HL-60 (cell line): ENCODE results near the gene PLCE1.

Source experiments
- GABPA ChIP-seq: IDR thresholded peaks from 2 replicates; pipeline ENCODE4 v1.6.1; 2012; ENCODE audit warnings: low read depth
- POLR2AphosphoS5 ChIP-seq: IDR thresholded peaks from 2 replicates; pipeline ENCODE4 v1.6.1; 2012; ENCODE audit warnings: low read depth
- SPI1 ChIP-seq: IDR thresholded peaks from 2 replicates; pipeline ENCODE4 v1.6.1; 2012; ENCODE audit warnings: low read depth, mild to moderate bottlenecking, borderline replicate concordance
- TF ChIP-seq, protein P1 (sequence below): IDR thresholded peaks from one replicate; pipeline ENCODE4 v1.5.1; 2011; ENCODE audit warnings: low read length, control low read depth, inconsistent platforms; ENCODE audit not compliant: insufficient read depth
- TF ChIP-seq, protein P2 (sequence below): IDR thresholded peaks from 2 replicates; pipeline ENCODE4 v1.6.1; 2012; ENCODE audit warnings: low read depth; ENCODE audit not compliant: insufficient replicate concordance

GRCh38 chr10:94035982-94036765, 42.4 kb downstream of the PLCE1 start:
- TF ChIP-seq, protein P1, sequence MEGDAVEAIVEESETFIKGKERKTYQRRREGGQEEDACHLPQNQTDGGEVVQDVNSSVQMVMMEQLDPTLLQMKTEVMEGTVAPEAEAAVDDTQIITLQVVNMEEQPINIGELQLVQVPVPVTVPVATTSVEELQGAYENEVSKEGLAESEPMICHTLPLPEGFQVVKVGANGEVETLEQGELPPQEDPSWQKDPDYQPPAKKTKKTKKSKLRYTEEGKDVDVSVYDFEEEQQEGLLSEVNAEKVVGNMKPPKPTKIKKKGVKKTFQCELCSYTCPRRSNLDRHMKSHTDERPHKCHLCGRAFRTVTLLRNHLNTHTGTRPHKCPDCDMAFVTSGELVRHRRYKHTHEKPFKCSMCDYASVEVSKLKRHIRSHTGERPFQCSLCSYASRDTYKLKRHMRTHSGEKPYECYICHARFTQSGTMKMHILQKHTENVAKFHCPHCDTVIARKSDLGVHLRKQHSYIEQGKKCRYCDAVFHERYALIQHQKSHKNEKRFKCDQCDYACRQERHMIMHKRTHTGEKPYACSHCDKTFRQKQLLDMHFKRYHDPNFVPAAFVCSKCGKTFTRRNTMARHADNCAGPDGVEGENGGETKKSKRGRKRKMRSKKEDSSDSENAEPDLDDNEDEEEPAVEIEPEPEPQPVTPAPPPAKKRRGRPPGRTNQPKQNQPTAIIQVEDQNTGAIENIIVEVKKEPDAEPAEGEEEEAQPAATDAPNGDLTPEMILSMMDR, result no peak
- TF ChIP-seq GABPA (no peak), POLR2AphosphoS5 (no peak), SPI1 (no peak)
- TF ChIP-seq, protein P2, sequence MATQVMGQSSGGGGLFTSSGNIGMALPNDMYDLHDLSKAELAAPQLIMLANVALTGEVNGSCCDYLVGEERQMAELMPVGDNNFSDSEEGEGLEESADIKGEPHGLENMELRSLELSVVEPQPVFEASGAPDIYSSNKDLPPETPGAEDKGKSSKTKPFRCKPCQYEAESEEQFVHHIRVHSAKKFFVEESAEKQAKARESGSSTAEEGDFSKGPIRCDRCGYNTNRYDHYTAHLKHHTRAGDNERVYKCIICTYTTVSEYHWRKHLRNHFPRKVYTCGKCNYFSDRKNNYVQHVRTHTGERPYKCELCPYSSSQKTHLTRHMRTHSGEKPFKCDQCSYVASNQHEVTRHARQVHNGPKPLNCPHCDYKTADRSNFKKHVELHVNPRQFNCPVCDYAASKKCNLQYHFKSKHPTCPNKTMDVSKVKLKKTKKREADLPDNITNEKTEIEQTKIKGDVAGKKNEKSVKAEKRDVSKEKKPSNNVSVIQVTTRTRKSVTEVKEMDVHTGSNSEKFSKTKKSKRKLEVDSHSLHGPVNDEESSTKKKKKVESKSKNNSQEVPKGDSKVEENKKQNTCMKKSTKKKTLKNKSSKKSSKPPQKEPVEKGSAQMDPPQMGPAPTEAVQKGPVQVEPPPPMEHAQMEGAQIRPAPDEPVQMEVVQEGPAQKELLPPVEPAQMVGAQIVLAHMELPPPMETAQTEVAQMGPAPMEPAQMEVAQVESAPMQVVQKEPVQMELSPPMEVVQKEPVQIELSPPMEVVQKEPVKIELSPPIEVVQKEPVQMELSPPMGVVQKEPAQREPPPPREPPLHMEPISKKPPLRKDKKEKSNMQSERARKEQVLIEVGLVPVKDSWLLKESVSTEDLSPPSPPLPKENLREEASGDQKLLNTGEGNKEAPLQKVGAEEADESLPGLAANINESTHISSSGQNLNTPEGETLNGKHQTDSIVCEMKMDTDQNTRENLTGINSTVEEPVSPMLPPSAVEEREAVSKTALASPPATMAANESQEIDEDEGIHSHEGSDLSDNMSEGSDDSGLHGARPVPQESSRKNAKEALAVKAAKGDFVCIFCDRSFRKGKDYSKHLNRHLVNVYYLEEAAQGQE, result no peak
